SU-DHL-6 (cell line): Measurements from ENCODE around the gene KRT80.

Experiments
- EZH2phosphoT487 ChIP-seq: fragments of 200-600 bp; sonication (generic), shearing (Covaris generic); conservative IDR thresholded peaks from 2 replicates; pipeline ENCODE4 v1.6.1; 2018; ENCODE audit warnings: mild to moderate bottlenecking, antibody characterized with exemption, low read length, moderate library complexity, mixed read lengths
- TF ChIP-seq, protein P1 (sequence below): fragments of 200-600 bp; sonication (generic); IDR thresholded peaks from one replicate; pipeline ENCODE4 v1.5.1; 2017; ENCODE audit warnings: antibody characterized with exemption, mild to moderate bottlenecking, low read length, moderate library complexity; ENCODE audit not compliant: insufficient read depth, poor library complexity, severe bottlenecking

DNA sequence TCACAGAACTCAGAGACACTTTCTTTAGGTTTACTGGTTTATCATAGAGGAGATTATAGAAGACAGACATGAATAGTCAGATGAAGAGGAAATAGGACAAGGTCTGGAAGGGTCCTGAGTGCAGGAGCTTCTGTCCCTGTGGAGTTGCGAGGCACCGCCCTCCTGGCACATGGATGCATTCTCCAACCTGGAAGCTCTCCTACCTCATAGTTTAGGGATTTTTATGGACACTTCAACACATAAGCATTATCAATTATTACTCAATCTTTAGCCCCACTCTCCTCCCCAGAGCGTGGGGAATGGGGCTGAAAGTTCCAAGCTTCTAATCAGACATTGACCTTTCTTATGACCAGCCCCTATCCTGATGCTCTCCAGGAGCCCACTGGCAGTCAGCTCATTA lies 28.7 kb upstream of the KRT80 start:
- TF ChIP-seq, protein P1, sequence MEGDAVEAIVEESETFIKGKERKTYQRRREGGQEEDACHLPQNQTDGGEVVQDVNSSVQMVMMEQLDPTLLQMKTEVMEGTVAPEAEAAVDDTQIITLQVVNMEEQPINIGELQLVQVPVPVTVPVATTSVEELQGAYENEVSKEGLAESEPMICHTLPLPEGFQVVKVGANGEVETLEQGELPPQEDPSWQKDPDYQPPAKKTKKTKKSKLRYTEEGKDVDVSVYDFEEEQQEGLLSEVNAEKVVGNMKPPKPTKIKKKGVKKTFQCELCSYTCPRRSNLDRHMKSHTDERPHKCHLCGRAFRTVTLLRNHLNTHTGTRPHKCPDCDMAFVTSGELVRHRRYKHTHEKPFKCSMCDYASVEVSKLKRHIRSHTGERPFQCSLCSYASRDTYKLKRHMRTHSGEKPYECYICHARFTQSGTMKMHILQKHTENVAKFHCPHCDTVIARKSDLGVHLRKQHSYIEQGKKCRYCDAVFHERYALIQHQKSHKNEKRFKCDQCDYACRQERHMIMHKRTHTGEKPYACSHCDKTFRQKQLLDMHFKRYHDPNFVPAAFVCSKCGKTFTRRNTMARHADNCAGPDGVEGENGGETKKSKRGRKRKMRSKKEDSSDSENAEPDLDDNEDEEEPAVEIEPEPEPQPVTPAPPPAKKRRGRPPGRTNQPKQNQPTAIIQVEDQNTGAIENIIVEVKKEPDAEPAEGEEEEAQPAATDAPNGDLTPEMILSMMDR, result no peak
- no peak for TF ChIP-seq EZH2phosphoT487
